Left ventricle myocardium superior (tissue), 1 donor: ENCODE measurements around the gene C20orf141. TPM values are rescaled to one million over a fixed set of nuclear protein-coding genes. Genes with fewer than 3 reads are reported as not detected.
"Not testable (repeated sequence)": the region's sequence is repeated elsewhere in the genome, so short reads cannot be mapped to it uniquely, and the experiment has no call there.

ENCODE experiments used
- ATAC-seq: fragments of 200-7000 bp; cut with Tn5 transposase; one replicate; pipeline ENCODE4 v1.9.1; 2020; ENCODE audit warnings: mild to moderate bottlenecking, moderate library complexity
- DNase-seq: peaks from one replicate; pipeline ENCODE4 v3.0.0-alpha.2; 2020
- intact Hi-C: fragments of 100-400 bp; cut with micrococcal nuclease; formaldehyde crosslinking; loops from one replicate; pipeline ENCODE4 v1.11.0; 2022
- long read RNA-seq: library from polyadenylated mRNA; unstranded; transcript quantifications from one replicate; pipeline ENCODE4 v2.0.0, GENCODE V29; 2021
- total RNA-seq: library from RNA; stranded (reverse); fragmentation: NEBNext Ultra II Directional; extraction: Animal tissue kit (Norgen Biotek cat#: 25700); gene quantifications from one replicate; pipeline ENCODE4 v1.2.1, GENCODE V29; 2021
- donor health status: DM: no; HTN: yes; CAD: no; lungs with severe emphysema.

Gene C20orf141, protein sequence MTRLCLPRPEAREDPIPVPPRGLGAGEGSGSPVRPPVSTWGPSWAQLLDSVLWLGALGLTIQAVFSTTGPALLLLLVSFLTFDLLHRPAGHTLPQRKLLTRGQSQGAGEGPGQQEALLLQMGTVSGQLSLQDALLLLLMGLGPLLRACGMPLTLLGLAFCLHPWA
- total RNA-seq, result not detected
- long read RNA-seq, result 0 reads

DNA sequence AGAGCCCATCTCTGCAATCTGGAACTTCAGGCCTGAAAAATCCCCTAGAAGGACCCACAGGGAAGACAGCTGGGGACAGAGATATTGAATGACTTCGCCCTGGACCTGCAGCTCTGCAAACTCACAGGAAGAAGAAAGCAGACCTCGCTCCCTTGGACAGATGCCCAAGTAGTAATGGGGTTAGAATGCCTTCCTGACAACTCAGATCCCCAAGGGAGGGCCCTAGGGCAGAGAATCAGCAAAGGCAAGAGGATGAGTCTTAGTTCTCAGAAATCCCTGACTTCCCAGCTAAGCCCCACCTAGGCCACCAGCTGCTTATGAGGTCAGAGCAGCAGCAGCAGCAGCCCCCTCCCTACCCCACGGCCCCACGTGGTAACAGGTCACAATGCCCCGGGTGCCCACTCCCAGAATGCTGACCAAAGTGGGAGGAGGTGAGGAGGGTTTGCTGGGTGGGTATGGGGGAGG lies at the start of gene C20orf141:
TSS of gene C20orf141 (plus strand) at position 401 of the 465 bp plus-strand sequence. CDS start 198 bp downstream, outside the sequence.
- ATAC-seq (peak; percentile 54), DNase-seq (no peak)
- intact Hi-C loops, result no loop called here

DNA sequence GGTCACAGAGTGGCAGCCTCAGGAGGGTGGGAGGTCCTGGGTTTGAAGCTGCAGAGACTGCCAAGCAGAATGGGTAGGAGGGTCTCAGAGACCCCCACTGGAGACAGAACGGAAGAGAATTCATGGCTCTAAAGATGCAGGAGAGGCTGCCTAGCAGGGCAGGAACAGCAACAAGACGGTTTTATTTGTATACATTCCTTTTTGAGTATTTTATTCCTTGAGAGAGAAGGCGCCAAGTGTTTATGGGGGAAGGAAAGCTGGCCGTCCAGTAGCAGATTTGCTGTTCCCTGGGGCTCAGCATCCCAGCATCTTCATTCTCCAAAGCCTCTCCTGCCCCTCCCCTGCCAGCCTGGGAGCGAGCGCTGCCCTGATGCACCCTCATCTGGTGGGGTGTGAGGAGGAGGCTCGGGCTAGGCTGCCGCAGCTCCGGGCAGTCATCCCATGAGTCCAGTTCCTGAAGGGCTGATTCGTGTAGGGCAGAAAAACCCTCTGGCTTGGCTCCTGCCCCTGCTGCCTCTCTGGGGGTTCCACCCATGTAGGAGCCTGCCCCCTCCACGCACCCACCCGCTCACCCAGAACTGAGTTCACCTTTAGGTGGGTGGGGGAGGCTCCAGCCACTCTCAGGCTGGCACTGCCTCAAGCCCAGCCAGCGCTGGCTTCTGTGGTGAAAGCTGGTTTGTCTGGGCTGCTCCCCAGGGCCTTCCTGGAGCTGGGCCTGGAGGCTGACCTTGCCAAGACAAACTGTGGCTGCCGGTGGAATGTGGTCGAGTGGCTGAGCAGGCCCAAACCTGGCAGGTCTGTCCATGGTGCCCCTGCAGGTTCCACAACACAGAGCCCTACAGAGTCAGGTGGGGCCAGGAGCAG lies 46.8 kb upstream of the C20orf141 start:
- intact Hi-C loops, result no loop called here
- DNase-seq, result peak; percentile 61
- peak; percentile 90 for ATAC-seq

DNA sequence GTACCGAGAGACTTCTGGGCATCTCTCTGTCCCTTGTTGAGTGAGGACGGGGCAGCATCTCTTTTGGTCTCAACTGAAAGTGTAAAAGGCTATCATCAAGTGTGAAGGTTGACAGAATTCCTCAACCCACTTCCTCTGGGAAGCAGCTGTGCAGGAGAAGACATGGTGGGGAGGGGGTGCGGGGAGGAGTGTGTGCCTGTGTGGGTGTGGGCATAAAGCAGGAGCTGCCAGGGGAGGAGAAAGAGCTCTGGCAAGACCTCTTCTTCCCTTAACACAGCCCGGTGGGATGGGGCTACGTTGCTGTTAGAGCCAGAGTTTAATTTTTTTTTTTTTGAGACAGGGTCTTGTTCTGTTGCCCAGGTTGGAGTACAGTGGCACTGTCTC lies 46.2 kb upstream of the C20orf141 start:
- intact Hi-C loops, result no loop called here
- DNase-seq (no peak), ATAC-seq (no peak)

DNA sequence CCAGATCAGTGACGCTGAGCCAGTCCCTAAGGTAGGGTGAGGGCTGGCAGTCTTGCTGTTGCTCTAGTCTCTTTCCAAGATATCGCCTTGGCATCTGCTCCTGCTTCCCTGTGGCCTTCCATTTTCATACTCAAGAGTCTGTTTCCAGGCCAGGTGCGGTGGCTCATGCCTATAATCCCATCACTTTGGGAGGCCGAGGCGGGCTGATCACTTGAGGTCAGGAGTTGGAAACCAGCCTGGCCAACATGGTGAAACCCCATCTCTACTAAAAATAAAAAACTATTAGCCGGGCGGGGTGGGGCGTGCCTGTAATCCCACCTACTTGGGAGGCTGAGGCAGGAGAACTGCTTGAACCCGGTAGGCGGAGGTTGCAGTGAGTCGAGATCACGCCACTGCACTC lies 44.7 kb upstream of the C20orf141 start:
- ATAC-seq, intact Hi-C loops, DNase-seq: not testable (repeated sequence)

DNA sequence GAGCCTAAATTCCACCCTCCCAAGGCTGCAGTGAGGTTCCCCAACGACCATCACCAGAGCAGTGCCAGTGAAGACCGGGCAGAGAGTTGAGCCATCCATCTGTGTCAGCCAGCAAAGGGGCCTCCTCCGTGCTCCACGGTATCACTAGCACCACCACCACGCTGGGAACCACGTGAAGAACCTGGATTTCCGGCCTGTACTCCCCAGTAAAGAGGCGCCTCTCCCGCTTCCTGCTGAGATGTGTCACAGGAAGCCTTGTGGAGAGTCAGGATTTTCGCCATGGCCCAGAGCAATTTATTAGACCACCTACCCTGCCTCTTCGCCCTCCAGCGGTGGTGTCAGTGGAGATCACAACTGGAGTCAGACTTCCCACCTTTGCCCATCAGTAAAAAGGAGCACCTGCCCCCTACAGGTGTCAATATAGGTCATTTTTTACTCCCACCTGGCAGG lies 43.1 kb upstream of the C20orf141 start:
- DNase-seq (no peak), ATAC-seq (no peak)
- intact Hi-C loops, result no loop called here

DNA sequence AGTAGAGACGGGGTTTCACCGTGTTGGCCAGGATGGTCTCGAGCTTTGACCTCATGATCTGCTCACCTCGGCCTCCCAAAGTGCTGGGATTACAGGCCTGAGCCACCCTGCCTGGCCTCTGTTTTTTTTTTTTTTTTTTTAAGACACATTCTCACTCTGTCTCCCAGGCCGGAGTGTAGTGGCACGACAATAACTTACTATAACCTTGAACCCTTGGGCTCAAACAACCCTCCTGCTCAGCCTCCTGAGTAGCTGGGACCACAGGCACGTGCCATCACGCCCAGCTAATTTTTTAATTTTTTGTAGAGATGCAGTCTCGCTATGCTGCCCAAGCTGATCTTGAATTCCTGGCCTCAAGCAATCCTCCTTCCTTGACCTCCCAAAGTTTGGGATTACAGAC lies 41.0 kb upstream of the C20orf141 start:
- intact Hi-C loops, result no loop called here
- DNase-seq, result no peak
- no peak for ATAC-seq

DNA sequence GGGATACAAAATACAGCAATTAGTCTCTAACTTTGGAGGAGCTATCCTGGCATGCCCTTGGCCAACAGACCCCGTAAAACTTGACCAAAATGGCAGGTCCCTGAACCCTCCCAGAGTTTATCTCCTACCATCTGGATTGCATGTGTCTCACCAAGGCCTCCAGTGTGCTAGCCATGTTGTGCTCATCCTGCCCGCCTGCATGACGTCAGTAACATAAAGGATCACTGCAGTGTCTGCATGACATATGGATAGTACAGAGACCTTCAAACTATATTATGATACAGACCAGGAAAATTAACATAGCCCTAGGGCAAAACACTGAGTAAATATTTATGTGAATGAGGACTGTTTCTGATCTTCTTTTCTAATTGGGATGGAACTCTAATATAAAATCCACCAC lies 39.6 kb upstream of the C20orf141 start:
- intact Hi-C loops, result no loop called here
- no peak for DNase-seq
- no peak for ATAC-seq

DNA sequence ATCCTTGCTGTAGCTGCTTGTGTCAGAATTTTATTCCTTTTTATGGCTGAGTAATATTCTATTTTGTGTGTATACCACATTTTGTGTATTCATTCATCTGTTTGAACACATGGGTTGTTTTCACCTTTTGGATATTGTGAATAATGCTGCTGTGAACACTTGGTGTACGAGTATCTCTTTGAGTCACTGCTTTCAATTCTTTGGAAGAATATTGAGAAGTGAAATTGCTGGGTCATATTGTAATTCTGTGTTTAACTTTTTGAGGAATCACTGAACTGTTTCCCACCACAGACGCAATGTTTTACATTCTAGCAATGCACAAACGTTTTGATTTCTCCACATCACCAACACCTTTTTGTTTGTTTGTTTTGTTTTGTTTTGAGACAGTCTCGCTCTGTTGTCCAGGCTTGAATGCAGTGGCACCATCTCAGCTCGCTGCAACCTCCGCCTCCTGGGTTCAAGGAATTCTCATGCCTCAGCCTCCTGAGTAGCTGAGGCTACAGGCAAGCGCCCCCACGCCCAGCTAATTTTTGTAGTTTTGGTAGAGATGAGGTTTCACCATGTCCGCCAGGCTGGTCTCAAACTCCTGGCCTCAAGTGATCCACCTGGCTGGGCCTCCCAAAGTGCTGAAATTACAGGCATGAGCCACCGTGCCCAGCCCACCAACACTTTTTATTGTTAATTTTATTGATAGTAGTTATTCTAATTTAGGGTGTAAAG lies 36.0 kb upstream of the C20orf141 start:
- intact Hi-C loops, result no loop called here
- ATAC-seq (no peak), DNase-seq (no peak)

DNA sequence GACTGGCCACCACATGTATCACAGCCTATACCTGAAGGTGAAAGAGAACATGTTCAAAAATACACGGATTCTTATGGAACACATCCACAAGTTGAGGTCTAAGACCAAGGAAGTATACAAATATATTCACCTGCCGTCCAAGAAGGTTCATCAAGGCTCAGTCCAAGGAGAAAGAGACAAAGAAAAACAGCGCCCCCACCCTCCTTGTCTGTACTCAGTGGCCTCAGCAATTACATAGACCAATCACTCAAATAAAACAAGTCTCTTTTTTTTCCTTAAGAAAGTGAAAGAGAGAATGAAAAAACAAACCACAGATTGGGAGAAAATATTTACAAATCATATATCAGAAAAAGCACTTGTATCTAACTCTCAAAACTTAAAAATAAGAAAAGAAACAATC lies 33.8 kb upstream of the C20orf141 start:
- DNase-seq (no peak), ATAC-seq (no peak)
- intact Hi-C loops, result no loop called here

DNA sequence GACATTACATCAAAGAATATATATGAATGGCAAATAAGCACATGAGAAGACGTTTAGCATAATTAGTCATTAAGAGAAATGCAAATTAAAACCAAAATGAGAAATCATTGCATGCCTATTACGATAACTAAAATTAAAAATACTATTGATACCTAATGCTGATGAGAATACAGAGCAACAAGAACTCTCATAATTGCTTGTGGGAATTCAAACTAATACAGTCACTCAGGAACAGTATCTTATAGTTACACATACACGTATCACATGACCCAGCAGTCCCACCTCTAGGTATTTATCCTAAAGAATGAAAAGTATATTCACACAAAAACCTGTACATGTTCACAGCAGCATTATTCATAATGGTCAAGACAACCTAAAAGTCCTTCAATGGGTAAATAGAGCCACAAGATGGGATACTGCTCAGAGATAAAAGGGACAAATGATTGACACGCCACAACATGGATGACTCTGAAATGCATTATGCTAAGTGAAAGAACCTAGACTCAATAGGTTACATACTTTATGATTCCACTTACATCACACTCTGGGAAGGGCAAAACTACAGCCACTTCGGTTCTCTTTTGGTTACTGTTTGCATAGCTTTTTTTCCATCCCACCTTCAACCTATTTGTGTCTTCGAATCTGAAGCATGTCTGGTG lies 30.8 kb upstream of the C20orf141 start:
- DNase-seq, result no peak
- intact Hi-C loops, result no loop called here
- no peak for ATAC-seq

DNA sequence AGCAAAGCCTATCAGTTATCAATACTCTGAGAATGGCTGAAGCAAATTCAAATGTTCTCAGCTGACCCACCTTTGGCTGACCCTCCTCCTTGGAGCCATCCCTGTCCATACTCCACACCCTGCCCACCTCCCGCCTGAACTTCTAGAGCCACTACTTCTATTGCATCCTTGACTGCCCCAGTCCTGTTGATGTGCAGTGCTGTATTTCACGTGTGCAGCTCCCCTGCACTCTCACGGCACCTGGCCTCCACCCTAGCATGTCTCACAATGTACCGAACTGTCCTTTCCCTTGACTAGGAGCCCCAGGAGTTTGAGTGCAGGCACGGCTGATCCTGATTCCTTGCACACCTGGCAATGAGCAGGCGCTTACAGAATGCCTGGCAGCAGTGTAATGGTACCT lies 21.3 kb upstream of the C20orf141 start:
- intact Hi-C loops, result no loop called here
- ATAC-seq (no peak), DNase-seq (no peak)

DNA sequence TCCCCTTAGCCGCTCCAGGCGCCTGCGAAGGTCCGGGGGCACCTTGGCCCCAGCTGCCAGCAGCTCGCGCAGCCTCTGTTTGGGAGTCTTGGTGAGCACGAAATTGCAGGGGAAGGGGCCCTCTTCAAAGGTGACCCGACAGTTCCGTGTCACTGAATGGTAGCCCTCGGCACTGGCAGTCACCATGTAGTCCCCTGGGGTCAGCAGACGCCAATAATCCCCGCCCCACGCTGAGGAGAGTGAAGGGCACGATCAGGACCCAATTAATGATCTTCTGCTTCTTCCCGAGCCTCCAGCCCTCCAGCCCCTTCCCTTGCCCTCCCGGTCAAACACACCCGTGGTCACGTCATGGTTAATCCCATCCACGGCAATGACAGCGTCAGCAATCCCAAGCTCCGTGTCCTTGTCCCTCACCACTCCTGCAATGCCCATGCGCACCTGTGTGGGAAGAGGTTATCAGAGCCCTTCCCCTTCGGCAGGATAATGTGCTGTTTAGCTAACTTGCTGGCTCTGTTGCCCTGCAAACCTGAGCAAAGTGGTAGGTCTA lies 20.5 kb upstream of the C20orf141 start:
- ATAC-seq (no peak), DNase-seq (no peak)
- intact Hi-C loops, result no loop called here

DNA sequence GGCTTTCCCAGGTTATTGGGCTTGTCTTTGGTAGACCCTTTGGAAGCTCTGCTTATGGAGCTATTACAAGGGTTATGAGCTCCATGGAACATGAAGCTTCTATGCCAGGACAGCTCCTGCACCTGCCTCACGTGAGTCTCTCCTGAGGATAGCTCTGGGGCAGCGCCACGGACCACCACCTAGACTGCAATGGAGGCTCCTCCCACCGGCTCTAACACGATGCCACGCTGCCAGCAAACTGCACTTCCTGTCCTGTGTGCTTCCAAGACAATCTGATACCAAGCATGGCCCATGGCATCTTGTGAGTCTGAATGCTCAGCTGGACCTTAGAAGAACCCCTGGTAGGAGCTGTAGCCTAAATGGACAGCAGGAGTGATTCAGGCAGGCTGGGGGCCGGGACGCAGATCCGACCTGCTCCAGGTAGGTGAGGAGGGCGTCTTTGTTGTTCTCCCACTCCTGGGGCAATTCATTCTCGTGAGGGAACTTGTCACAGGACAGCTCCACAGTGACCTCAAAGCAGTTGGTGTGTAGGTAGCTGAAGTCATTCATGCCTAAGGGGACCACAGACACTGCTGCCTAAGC lies 19.8 kb upstream of the C20orf141 start:
- no peak for DNase-seq
- no peak for ATAC-seq
- intact Hi-C loops, result no loop called here

DNA sequence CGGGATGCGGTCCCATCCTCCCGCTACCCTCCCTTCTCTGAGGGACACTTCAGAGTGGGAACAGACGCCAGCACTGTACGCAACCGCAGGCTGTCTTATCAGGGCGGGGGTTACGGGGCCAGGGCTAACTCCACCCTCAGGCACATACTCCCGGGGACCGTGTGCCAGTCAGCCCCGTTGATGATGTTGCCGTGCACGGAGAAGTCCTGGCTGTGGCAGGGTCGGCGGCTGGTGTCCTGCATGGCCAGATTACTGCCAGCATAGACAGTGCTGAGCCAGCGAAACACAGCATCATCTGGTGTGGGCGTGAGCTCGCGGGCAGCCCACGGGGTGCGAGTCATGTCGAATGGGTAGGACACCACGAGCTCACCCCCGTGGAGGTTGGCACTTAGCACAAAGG lies 19.3 kb upstream of the C20orf141 start:
- intact Hi-C loops, result no loop called here
- no peak for ATAC-seq
- DNase-seq, result no peak

DNA sequence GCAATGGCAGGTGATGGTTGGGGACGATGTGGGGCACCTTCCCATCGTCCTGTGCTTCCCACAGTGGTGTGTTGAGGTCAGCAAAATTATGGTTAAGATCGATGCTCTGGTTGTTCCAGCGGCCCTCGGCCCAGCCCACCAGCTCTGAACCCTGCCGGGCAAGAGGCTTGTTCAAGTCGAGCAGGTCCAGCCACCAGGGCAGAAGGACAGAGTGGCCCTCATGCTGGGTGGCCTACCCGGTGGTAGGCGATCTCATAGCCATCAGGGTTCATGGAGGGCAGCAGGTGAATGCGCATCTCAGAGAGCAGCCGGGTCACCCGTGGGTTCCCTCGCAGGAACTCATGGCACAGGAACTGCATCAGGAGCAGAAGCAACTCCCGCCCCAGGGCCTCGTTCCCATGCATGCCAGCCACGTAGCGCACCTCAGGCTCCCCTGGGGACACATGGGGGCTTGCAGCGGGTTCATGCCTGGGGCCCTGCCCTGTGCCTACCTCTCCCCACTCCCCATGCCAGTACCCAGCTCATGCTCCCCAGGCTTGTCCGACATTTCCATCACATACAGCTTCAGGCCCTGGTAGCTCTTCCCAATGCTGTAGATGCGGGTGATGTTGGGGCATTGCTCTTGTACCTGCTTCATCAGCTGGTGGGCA lies 18.7 kb upstream of the C20orf141 start:
- DNase-seq (no peak), ATAC-seq (no peak)
- intact Hi-C loops, result no loop called here

DNA sequence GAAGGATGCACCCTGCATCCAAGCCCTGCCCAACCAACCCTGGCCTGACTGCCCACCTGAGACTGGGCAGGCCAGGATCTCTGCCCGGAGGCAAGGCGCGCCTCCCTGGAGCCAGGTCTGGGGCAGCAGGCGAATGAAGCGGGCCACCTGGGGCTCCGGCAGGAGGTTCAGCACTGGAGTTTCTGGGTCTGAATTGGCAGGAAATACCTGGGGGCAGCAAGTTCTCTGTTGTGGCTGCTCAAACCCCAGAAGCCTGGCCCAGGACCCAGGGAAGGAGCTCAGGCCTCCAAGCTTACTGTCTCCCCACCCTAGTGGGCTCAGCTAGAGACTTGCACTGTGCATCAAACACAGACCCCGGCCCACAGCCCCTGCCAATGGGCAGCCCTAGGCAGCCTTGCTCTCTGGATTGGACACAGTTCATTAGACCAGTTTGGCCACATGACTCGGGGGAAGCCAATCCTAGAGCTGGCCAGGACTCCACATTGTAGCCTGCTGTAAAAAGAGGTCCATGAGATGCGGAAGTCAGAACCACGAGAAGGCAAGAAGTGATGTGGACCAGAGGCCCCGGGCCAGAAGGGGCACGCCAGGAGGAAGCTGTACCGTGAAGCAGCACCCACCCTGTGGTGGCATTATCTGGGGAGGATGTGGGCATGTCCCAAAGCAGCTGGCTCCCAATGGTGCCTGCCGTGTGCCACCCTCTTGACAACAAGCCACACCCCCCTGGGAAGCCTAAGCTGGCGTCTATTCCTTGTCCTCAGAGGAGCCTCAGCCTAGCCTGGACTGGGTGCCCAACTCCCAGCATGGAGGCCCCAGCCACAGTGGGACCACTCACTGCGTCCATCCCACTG lies 17.4 kb upstream of the C20orf141 start:
- ATAC-seq (no peak), DNase-seq (no peak)
- intact Hi-C loops, result no loop called here

DNA sequence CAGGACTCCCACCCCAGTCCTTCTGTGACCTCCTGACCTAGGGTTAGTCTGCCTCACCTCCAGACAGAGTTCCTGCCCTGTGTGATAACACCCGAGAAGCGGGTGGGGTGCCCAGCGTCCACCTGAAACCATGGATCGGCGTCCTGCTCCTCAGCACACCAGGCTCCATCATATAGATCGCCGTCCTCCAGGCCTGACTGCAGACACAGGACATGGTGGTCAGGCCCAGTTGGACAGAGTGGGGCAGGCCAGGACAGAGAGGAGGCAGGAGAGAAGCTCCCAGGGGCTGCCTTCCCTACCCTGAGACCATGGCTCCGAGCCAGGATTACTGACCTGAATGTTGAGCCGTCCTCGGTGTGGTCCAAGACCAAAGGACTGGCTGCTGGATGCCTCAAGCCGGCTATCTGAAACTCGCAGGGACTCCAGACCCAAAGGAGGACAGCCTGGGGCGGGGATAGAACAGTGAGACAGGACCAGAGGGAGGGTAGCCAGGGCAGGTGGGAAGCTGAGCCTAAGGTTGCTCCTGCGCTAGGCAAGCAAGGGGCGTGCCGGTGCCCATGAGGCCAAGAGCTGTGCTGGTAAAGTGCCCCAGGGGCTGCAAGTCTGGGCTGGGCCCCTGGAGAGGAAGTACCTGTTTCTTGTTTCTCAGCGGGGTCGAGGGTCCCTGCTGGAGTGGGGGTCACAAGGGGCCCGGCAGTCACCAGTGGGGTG lies 16.5 kb upstream of the C20orf141 start:
- ATAC-seq (no peak), DNase-seq (no peak)
- intact Hi-C loops, result no loop called here
